ENCODE results near the gene PARD3.
"Not testable (repeated sequence)": the region's sequence is repeated elsewhere in the genome, so short reads cannot be mapped to it uniquely, and the experiment has no call there.

Gene PARD3

GRCh38 chr10:34815185-34816084 lies at the start of gene PARD3:
TSS of gene PARD3 (minus strand) at chr10:34815296. CDS start at chr10:34814995, 301 bp downstream.
- in situ Hi-C loops (cut with MboI; ENCODE audit: low sequenced_read_pairs), result no loop called here

GRCh38 chr10:34864149-34865067 lies 49.3 kb upstream of the PARD3 start:
- in situ Hi-C loops (cut with MboI; ENCODE audit: low sequenced_read_pairs), result no loop called here

GRCh38 chr10:34862892-34863291 lies 47.8 kb upstream of the PARD3 start:
- in situ Hi-C loops (cut with MboI; ENCODE audit: low sequenced_read_pairs), result no loop called here

- in situ Hi-C loops (cut with MboI; ENCODE audit: low sequenced_read_pairs), result no loop called here
These were observed 46.4 kb upstream of the PARD3 start for GRCh38 chr10:34861293-34862021.

- in situ Hi-C loops (cut with MboI; ENCODE audit: low sequenced_read_pairs), result no loop called here
These were observed 44.1 kb upstream of the PARD3 start for GRCh38 chr10:34859170-34859569.

GRCh38 chr10:34858003-34858402 lies 42.9 kb upstream of the PARD3 start:
- in situ Hi-C loops (cut with MboI; ENCODE audit: low sequenced_read_pairs), result no loop called here

GRCh38 chr10:34854147-34854601 lies 39.1 kb upstream of the PARD3 start:
- in situ Hi-C loops (cut with MboI; ENCODE audit: low sequenced_read_pairs), result no loop called here

- in situ Hi-C loops (cut with MboI; ENCODE audit: low sequenced_read_pairs), result no loop called here
These were observed 38.3 kb upstream of the PARD3 start for GRCh38 chr10:34853357-34853756.

GRCh38 chr10:34850558-34850957 lies 35.5 kb upstream of the PARD3 start:
- in situ Hi-C loops (cut with MboI; ENCODE audit: low sequenced_read_pairs), result no loop called here

GRCh38 chr10:34850036-34850435 lies 34.9 kb upstream of the PARD3 start:
- in situ Hi-C loops (cut with MboI; ENCODE audit: low sequenced_read_pairs), result no loop called here

- in situ Hi-C loops (cut with MboI; ENCODE audit: low sequenced_read_pairs), result no loop called here
These were observed 30.0 kb upstream of the PARD3 start for GRCh38 chr10:34845070-34845469.

- in situ Hi-C loops (cut with MboI; ENCODE audit: low sequenced_read_pairs), result no loop called here
These were observed 29.4 kb upstream of the PARD3 start for GRCh38 chr10:34844448-34844847.

GRCh38 chr10:34843470-34843869 lies 28.4 kb upstream of the PARD3 start:
- in situ Hi-C loops (cut with MboI; ENCODE audit: low sequenced_read_pairs), result not testable (repeated sequence)

GRCh38 chr10:34838366-34838900 lies 23.3 kb upstream of the PARD3 start:
- in situ Hi-C loops (cut with MboI; ENCODE audit: low sequenced_read_pairs), result no loop called here

GRCh38 chr10:34835908-34836508 lies 20.9 kb upstream of the PARD3 start:
- in situ Hi-C loops (cut with MboI; ENCODE audit: low sequenced_read_pairs), result no loop called here

GRCh38 chr10:34834274-34834673 lies 19.2 kb upstream of the PARD3 start:
- in situ Hi-C loops (cut with MboI; ENCODE audit: low sequenced_read_pairs), result no loop called here

- in situ Hi-C loops (cut with MboI; ENCODE audit: low sequenced_read_pairs), result no loop called here
These were observed 15.2 kb upstream of the PARD3 start for GRCh38 chr10:34830217-34830822.

- in situ Hi-C loops (cut with MboI; ENCODE audit: low sequenced_read_pairs), result no loop called here
These were observed 12.0 kb upstream of the PARD3 start for GRCh38 chr10:34826857-34827766.

- in situ Hi-C loops (cut with MboI; ENCODE audit: low sequenced_read_pairs), result no loop called here
These were observed 11.1 kb upstream of the PARD3 start for GRCh38 chr10:34826221-34826620.
